Hepatocyte (in vitro differentiated cells): ENCODE results near the gene TMC8. TPM values are rescaled to one million over a fixed set of nuclear protein-coding genes. Genes with fewer than 3 reads are reported as not detected.

ENCODE experiments used
- DNase-seq: peaks from one replicate; pipeline ENCODE4 v3.0.0-alpha.2; 2016; ENCODE audit warnings: low spot score
- H2AFZ ChIP-seq: fragments of 200-600 bp; sonication (generic); 2 replicates; pipeline ENCODE4 v1.6.0; 2016; ENCODE audit warnings: antibody characterized with exemption, mild to moderate bottlenecking
- H3K27ac ChIP-seq: fragments of 200-600 bp; sonication (generic); 2 replicates; pipeline ENCODE4 v1.5.1; 2016; ENCODE audit warnings: mild to moderate bottlenecking
- H3K27me3 ChIP-seq: fragments of 200-600 bp; sonication (generic); 2 replicates; pipeline ENCODE4 v1.6.1; 2016
- H3K36me3 ChIP-seq: fragments of 200-600 bp; sonication (generic); replicated peaks from 2 replicates; pipeline ENCODE4 v1.5.1; 2016; ENCODE audit warnings: low read depth; ENCODE audit not compliant: insufficient read depth
- H3K4me1 ChIP-seq: fragments of 200-600 bp; sonication (generic); 2 replicates; pipeline ENCODE4 v1.5.1; 2016; ENCODE audit warnings: mild to moderate bottlenecking, moderate library complexity; ENCODE audit not compliant: insufficient read depth
- H3K4me2 ChIP-seq: fragments of 200-600 bp; sonication (generic); 2 replicates; pipeline ENCODE4 v1.6.0; 2016
- H3K4me3 ChIP-seq: fragments of 200-600 bp; sonication (generic); 2 replicates; pipeline ENCODE4 v1.5.1; 2016; ENCODE audit warnings: mild to moderate bottlenecking
- H3K79me2 ChIP-seq: fragments of 200-600 bp; sonication (generic); 2 replicates; pipeline ENCODE4 v1.6.0; 2017; ENCODE audit warnings: mild to moderate bottlenecking
- H3K9me2 ChIP-seq: fragments of 200-600 bp; sonication (generic); replicated peaks from 2 replicates; pipeline ENCODE4 v1.6.0; 2017; ENCODE audit warnings: mild to moderate bottlenecking; ENCODE audit not compliant: insufficient read depth
- H3K9me3 ChIP-seq: fragments of 200-600 bp; sonication (generic); 2 replicates; pipeline ENCODE4 v1.5.1; 2016; ENCODE audit warnings: low read depth, mild to moderate bottlenecking
- H4K20me1 ChIP-seq: fragments of 200-600 bp; sonication (generic); 2 replicates; pipeline ENCODE4 v1.6.0; 2016; ENCODE audit warnings: mild to moderate bottlenecking; ENCODE audit not compliant: insufficient read depth, poor library complexity, severe bottlenecking
- CTCF ChIP-seq: fragments of 200-600 bp; sonication (generic); IDR thresholded peaks from 2 replicates; pipeline ENCODE4 v1.5.1; 2016; ENCODE audit warnings: antibody characterized with exemption, mild to moderate bottlenecking; ENCODE audit not compliant: poor library complexity
- EZH2 ChIP-seq: fragments of 200-600 bp; sonication (generic); IDR thresholded peaks from 2 replicates; pipeline ENCODE4 v1.6.1; 2016; ENCODE audit warnings: antibody characterized with exemption, mild to moderate bottlenecking, borderline replicate concordance
- EZH2phosphoT487 ChIP-seq: fragments of 200-600 bp; sonication (generic); IDR thresholded peaks from one replicate; pipeline ENCODE4 v1.6.1; 2018; ENCODE audit warnings: antibody characterized with exemption, mild to moderate bottlenecking, low read depth, moderate library complexity; ENCODE audit not compliant: unreplicated experiment, severe bottlenecking
- WGBS: methylation state at CpG from one replicate; pipeline ENCODE4 v1.1.6; 2016; ENCODE audit warnings: low lambda C conversion rate; ENCODE audit errors: missing lambda C conversion rate; 5-methylcytosine and 5-hydroxymethylcytosine counted together
- polyA plus RNA-seq: library from polyadenylated mRNA; unstranded; fragments of >200 nt; fragmentation: Nextera tagmentation; extraction: Ambion mirVana; gene quantifications from 2 replicates; pipeline ENCODE4 v1.2.1, GENCODE V29; 2016
- total RNA-seq: library from RNA; depleted of rRNA; stranded (reverse); fragments of >200 nt; gene quantifications from 2 replicates; pipeline ENCODE4 v1.2.3, GENCODE V29; 2014

Gene TMC8
- total and polyA plus RNA-seq, 2 experiments from 2014 or later = 0.07 to 1.2 TPM

- Histone ChIP-seq H3K4me1 (peaks cover 12% of the 10 kb centered on the region), H3K27ac (no peak overlapping the region), H3K27me3 (peaks cover 7% of the 10 kb centered on the region), H3K9me3 (no peaks in the 10 kb centered on the region), H3K79me2 (peaks cover 3% of the 10 kb centered on the region), H4K20me1 (no peaks in the 10 kb centered on the region), H2AFZ (no peak overlapping the region), H3K4me3 (no peak overlapping the region), H3K4me2 (no peak overlapping the region), H3K9me2 (no peaks in the 10 kb centered on the region), H3K36me3 (no peaks in the 10 kb centered on the region)
- TF ChIP-seq EZH2phosphoT487 = no peak
- no peak for TF ChIP-seq EZH2
- no peak for TF ChIP-seq CTCF
- DNase-seq = no peak
- WGBS = 90% methylated on average over 25 of the region's 25 CpGs
These were observed 4.3 kb upstream of the TMC8 start for GRCh38 chr17:78125976-78126894.

- H2AFZ ChIP-seq = no peak overlapping the region
- H3K4me2 ChIP-seq = peak overlapping the region; percentile 100
- H3K27ac ChIP-seq = no peak overlapping the region
- no peak overlapping the region for H3K4me3 ChIP-seq
- no peak for DNase-seq
- no peak for TF ChIP-seq EZH2
- no peak for TF ChIP-seq EZH2phosphoT487
- TF ChIP-seq CTCF = no peak
- H3K9me2 ChIP-seq = no peaks in the 10 kb centered on the region
- no peaks in the 10 kb centered on the region for H3K9me3 ChIP-seq
- peaks cover 3% of the 10 kb centered on the region for H3K79me2 ChIP-seq
- H4K20me1 ChIP-seq = no peaks in the 10 kb centered on the region
- 93% methylated on average over 5 of the region's 6 CpGs for WGBS
- H3K27me3 ChIP-seq = peaks cover 11% of the 10 kb centered on the region
- peaks cover 17% of the 10 kb centered on the region for H3K4me1 ChIP-seq
- no peaks in the 10 kb centered on the region for H3K36me3 ChIP-seq
These were observed 3.7 kb upstream of the TMC8 start for GRCh38 chr17:78126895-78127238.

GRCh38 chr17:78127239-78127887, 3.2 kb upstream of the TMC8 start:
- peak overlapping the region; percentile 100 for H3K4me2 ChIP-seq
- H3K36me3 ChIP-seq = no peaks in the 10 kb centered on the region
- peaks cover 22% of the 10 kb centered on the region for H3K4me1 ChIP-seq
- peak overlapping the region; percentile 95 for H3K4me3 ChIP-seq
- H4K20me1 ChIP-seq = no peaks in the 10 kb centered on the region
- H3K79me2 ChIP-seq = peaks cover 3% of the 10 kb centered on the region
- peak overlapping the region; percentile 93 for H3K27ac ChIP-seq
- no peaks in the 10 kb centered on the region for H3K9me2 ChIP-seq
- peak; percentile 57 for DNase-seq
- 24% methylated on average over 24 of the region's 25 CpGs for WGBS
- peak overlapping the region; percentile 93 for H2AFZ ChIP-seq
- TF ChIP-seq CTCF (no peak), EZH2phosphoT487 (no peak), EZH2 (no peak)
- peaks cover 11% of the 10 kb centered on the region for H3K27me3 ChIP-seq
- no peaks in the 10 kb centered on the region for H3K9me3 ChIP-seq
